HCT116 (cell line): ENCODE results near the gene LCN6. TPM values are rescaled to one million over a fixed set of nuclear protein-coding genes. Genes with fewer than 3 reads are reported as not detected.

Experiments
- ATAC-seq: fragments of 200-7000 bp; cut with Tn5 transposase; 2 replicates; pipeline ENCODE4 v1.9.1; 2020; ENCODE audit warnings: mild to moderate bottlenecking, moderate library complexity
- BruUV-seq: library from RNA; stranded (reverse); fragments of 400-500 nt; replicated peaks from 2 replicates; lab custom pipeline; 2021; lab: Mats Ljungman, UMichigan
- CTCF ChIA-PET: fragments of 300-600 bp; sonication (Branson Sonifier 250); formaldehyde crosslinking; loops from one replicate; lab custom pipeline; 2021; ENCODE audit warnings: antibody characterized with exemption; lab: Charles Lee
- POLR2A ChIA-PET: fragments of 300-600, 350-600 bp; sonication (Branson Sonifier 250); formaldehyde crosslinking; loops from one replicate; lab custom pipeline; 2021; ENCODE audit warnings: antibody characterized with exemption; lab: Charles Lee
- RAD21 ChIA-PET, 2 experiments: fragments of 300-600 bp; sonication (Branson Sonifier 250); formaldehyde crosslinking; loops; one replicate each; lab custom pipeline; 2023; ENCODE audit warnings: low total read pairs in 2 of 2; ENCODE audit not compliant: uncharacterized antibody in 2 of 2, unreplicated experiment in 2 of 2, low non-redundant PET in 1 of 2; lab: Charles Lee
- DNase-seq: peaks from one replicate; pipeline ENCODE4 v3.0.0-alpha.2; 2010; ENCODE audit warnings: low read depth, low spot score
- H2AFZ ChIP-seq: fragments of 200-600 bp; shearing (Covaris generic), sonication (generic); 2 replicates; pipeline ENCODE4 v1.6.1; 2017; ENCODE audit warnings: low read depth, mixed run types, mixed read lengths, antibody characterized with exemption, low read length; ENCODE audit not compliant: poor library complexity, severe bottlenecking
- H3K27ac ChIP-seq: 2 replicates; pipeline ENCODE4 v1.5.1; 2012; ENCODE audit warnings: low read depth, low read length
- H3K27me3 ChIP-seq: fragments of 200-600 bp; sonication (generic); 2 replicates; pipeline ENCODE4 v1.6.1; 2016; ENCODE audit warnings: mixed run types, low read length, mixed read lengths; ENCODE audit not compliant: insufficient read depth
- H3K36me3 ChIP-seq, 2 experiments: fragments of 200-500 bp in 1 of 2; fragments of 200-600 bp in 1 of 2; sonication (Bioruptor generic) in 1 of 2; sonication (generic) in 1 of 2; 2 replicates each; pipeline versions ENCODE4 v1.5.1 to v1.6.1; 2014 to 2016; ENCODE audit warnings: low read length in 2 of 2, inconsistent platforms in 1 of 2, mixed read lengths in 1 of 2, mixed run types in 1 of 2; ENCODE audit not compliant: insufficient read depth in 2 of 2, control insufficient read depth in 1 of 2
- H3K4me1 ChIP-seq, 2 experiments: fragments of 200-600 bp in 1 of 2; sonication (generic) in 1 of 2; 2 replicates each; pipeline versions ENCODE4 v1.5.1 to v1.6.1; 2012 to 2017; ENCODE audit warnings: low read length in 2 of 2, inconsistent platforms in 1 of 2, mild to moderate bottlenecking in 1 of 2, mixed read lengths in 1 of 2, mixed run types in 1 of 2, moderate library complexity in 1 of 2; ENCODE audit not compliant: insufficient read depth in 2 of 2, control insufficient read depth in 1 of 2
- H3K4me2 ChIP-seq: fragments of 200-600 bp; sonication (generic); 2 replicates; pipeline ENCODE4 v1.6.1; 2017; ENCODE audit warnings: mixed run types, low read length, mixed read lengths
- H3K4me3 ChIP-seq, 2 experiments: fragments of 200-600 bp in 1 of 2; sonication (generic) in 1 of 2; replicated peaks in 1 of 2; 2 replicates each; pipeline ENCODE4 v1.5.1; 2011 to 2016; ENCODE audit warnings: low read length in 2 of 2, control low read depth in 1 of 2, low read depth in 1 of 2, mild to moderate bottlenecking in 1 of 2, mixed read lengths in 1 of 2, mixed run types in 1 of 2
- H3K79me2 ChIP-seq: fragments of 200-600 bp; sonication (generic); 2 replicates; pipeline ENCODE4 v1.6.1; 2017; ENCODE audit warnings: mild to moderate bottlenecking, mixed run types, low read length, moderate library complexity, mixed read lengths; ENCODE audit not compliant: insufficient read depth
- H3K9ac ChIP-seq: fragments of 200-600 bp; sonication (generic); 2 replicates; pipeline ENCODE4 v1.6.1; 2016; ENCODE audit warnings: low read length, mixed read lengths
- H3K9me2 ChIP-seq: fragments of 200-600 bp; sonication (generic), shearing (Covaris generic); 2 replicates; pipeline ENCODE4 v1.6.1; 2017; ENCODE audit warnings: mixed run types, mild to moderate bottlenecking, moderate library complexity; ENCODE audit not compliant: insufficient read depth
- H3K9me3 ChIP-seq, 2 experiments: fragments of 200-500 bp in 1 of 2; fragments of 200-600 bp in 1 of 2; sonication (Bioruptor generic) in 1 of 2; sonication (generic) in 1 of 2; 2 replicates each; pipeline ENCODE4 v1.6.1; 2014 to 2017; ENCODE audit warnings: low read length in 2 of 2, mixed read lengths in 2 of 2, inconsistent platforms in 1 of 2, low read depth in 1 of 2, mild to moderate bottlenecking in 1 of 2, mixed run types in 1 of 2, moderate library complexity in 1 of 2; ENCODE audit not compliant: control insufficient read depth in 1 of 2, insufficient read depth in 1 of 2
- H4K20me1 ChIP-seq: fragments of 200-600 bp; sonication (generic), shearing (Covaris generic); 2 replicates; pipeline ENCODE4 v1.6.1; 2017; ENCODE audit warnings: mixed run types, mild to moderate bottlenecking, moderate library complexity; ENCODE audit not compliant: insufficient read depth
- ATF3 ChIP-seq: IDR thresholded peaks from 2 replicates; pipeline ENCODE4 v1.6.1; 2012
- EGR1 ChIP-seq: IDR thresholded peaks from 2 replicates; pipeline ENCODE4 v1.6.1; 2012; ENCODE audit warnings: low read depth
- EZH2 ChIP-seq: fragments of 200-600 bp; sonication (generic); IDR thresholded peaks from 2 replicates; pipeline ENCODE4 v1.6.1; 2017; ENCODE audit warnings: antibody characterized with exemption, mixed run types
- FOSL1 ChIP-seq: IDR thresholded peaks from 2 replicates; pipeline ENCODE4 v1.6.1; 2012; ENCODE audit warnings: low read depth
- JUND ChIP-seq: IDR thresholded peaks from 2 replicates; pipeline ENCODE4 v1.6.1; 2012
- POLR2A ChIP-seq: IDR thresholded peaks from 2 replicates; pipeline ENCODE4 v1.7.0; 2011; ENCODE audit warnings: borderline replicate concordance; ENCODE audit not compliant: insufficient read depth, insufficient read length; ENCODE audit errors: extremely low read depth
- POLR2AphosphoS5 ChIP-seq: IDR thresholded peaks from 2 replicates; pipeline ENCODE4 v1.6.1; 2011; ENCODE audit warnings: mild to moderate bottlenecking, low read depth, low read length, moderate library complexity
- RAD21 ChIP-seq: IDR thresholded peaks from 2 replicates; pipeline ENCODE4 v1.6.1; 2012; ENCODE audit warnings: low read depth, mild to moderate bottlenecking
- YY1 ChIP-seq: IDR thresholded peaks from 2 replicates; pipeline ENCODE4 v1.6.1; 2011; ENCODE audit warnings: low read length, low read depth, moderate library complexity, mild to moderate bottlenecking; ENCODE audit not compliant: insufficient replicate concordance; ENCODE audit errors: extremely low read depth
- ZFX ChIP-seq: fragments of 450-650 bp; IDR thresholded peaks from 2 replicates; pipeline ENCODE4 v1.6.1; 2017
- ZNF274 ChIP-seq: fragments of 200-500 bp; sonication (Bioruptor generic); IDR thresholded peaks from 2 replicates; pipeline ENCODE4 v1.6.1; 2014; ENCODE audit warnings: mild to moderate bottlenecking, low read depth, low read length, inconsistent platforms
- intact Hi-C: fragments of 100-400 bp; cut with micrococcal nuclease; formaldehyde crosslinking; loops from 2 replicates; pipeline ENCODE4 v1.10.0; 2022
- total RNA-seq: library from RNA; stranded (reverse); gene quantifications from one replicate; pipeline ENCODE4 v1.2.1, GENCODE V29; 2021; ENCODE audit not compliant: unreplicated experiment
- TF ChIP-seq, protein P1 (sequence below): IDR thresholded peaks from 2 replicates; pipeline ENCODE4 v1.6.1; 2011; ENCODE audit warnings: mild to moderate bottlenecking, low read length, moderate library complexity; ENCODE audit not compliant: insufficient replicate concordance; ENCODE audit errors: extremely low read depth

LCN6 gene
- total RNA-seq, 1 experiment from 2014 or later, result not detected

DNA sequence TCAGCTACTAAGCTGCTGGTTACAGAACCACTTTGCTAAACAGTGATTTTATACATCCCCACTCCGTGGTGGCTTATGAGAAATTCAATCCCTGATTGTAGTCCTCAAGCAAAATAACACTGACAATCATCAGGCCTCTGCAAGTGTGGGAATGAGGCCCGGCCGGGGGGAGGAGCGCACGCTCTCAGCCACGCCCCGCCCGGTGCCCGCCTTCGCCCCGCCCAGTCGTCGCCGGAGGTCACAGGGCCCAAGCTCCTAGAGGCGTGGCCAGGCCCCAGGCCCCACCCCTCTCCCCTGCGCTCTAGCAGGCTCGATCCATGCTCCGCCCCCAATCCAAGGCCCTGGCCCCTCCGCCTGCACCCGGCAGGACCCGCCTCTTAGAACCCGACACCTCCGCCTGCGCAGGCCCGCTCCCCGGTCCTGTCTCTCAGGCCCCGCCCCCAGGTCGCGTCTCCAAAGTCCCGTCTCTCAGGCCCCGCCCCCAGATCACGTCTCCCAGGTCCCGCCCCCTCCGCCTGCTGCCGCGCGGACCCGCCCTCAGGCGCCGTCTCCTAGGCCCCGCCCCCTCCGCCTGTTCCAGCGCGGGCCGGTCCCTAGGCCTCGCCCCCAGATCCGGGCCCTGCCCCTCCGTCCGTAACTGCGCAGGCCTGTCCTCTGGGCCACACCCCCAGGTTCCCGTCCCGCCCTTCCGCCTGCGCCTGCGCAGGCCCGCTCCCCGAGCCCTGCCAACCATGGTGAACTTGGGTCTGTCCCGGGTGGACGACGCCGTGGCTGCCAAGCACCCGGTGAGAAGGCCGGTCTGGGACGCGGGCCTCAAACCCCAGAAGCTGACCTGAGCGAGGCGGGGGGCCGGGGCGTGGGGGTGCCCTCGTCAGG is 42.6 kb upstream of the LCN6 start, which contains the start of gene TMEM141:
TSS of gene TMEM141 (plus strand) at position 705 of the 876 bp plus-strand sequence. CDS start at position 732, 27 bp downstream.
- Histone ChIP-seq H3K36me3 (no peaks in the 10 kb centered on the region; a peak in 1 of 4 replicates), H4K20me1 (no peaks in the 10 kb centered on the region), H3K27me3 (no peaks in the 10 kb centered on the region), H3K9ac (peak within 1 kb of the TSS; percentile 98), H3K4me1 (peaks cover 14 to 40% of the 10 kb centered on the region in 2 experiments; a peak in 3 of 4 replicates), H3K9me2 (no peaks in the 10 kb centered on the region), H3K4me3 (peak within 1 kb of the TSS; percentile 83 to 84), H3K79me2 (peaks cover 12% of the 10 kb centered on the region; the same call in 1 of the 2 replicates), H3K27ac (peak within 1 kb of the TSS; percentile 79), H2AFZ (peak within 1 kb of the TSS; percentile 30), H3K9me3 (no peaks in the 10 kb centered on the region), H3K4me2 (peak within 1 kb of the TSS; percentile 94)
- ChIA-PET RAD21 (no interaction called here), CTCF (interaction anchor here (0.6 to 1.2 kb wide), 10 partner anchors 9 to 256 kb away, joined by 3 to 13 read pairs (median 4); partner anchors contain the start of gene AJM1), POLR2A (interaction anchor here (1.0 kb wide), 1 partner anchor 10 kb away, joined by 5 read pairs; no protein-coding TSS in a partner anchor)
- BruUV-seq, result no TSS peak
- intact Hi-C loops, result loop anchor here (2.0 kb wide), 1 partner anchor 58 kb away; the partner anchor contains the start of gene PHPT1
- TF ChIP-seq RAD21 (no peak), ZNF274 (no peak), FOSL1 (no peak), ATF3 (no peak), ZFX (no peak), JUND (no peak), YY1 (peak; percentile 68), EGR1 (no peak), POLR2A (peak; percentile 46), POLR2AphosphoS5 (peak; percentile 88), EZH2 (no peak)
- TF ChIP-seq, protein P1, sequence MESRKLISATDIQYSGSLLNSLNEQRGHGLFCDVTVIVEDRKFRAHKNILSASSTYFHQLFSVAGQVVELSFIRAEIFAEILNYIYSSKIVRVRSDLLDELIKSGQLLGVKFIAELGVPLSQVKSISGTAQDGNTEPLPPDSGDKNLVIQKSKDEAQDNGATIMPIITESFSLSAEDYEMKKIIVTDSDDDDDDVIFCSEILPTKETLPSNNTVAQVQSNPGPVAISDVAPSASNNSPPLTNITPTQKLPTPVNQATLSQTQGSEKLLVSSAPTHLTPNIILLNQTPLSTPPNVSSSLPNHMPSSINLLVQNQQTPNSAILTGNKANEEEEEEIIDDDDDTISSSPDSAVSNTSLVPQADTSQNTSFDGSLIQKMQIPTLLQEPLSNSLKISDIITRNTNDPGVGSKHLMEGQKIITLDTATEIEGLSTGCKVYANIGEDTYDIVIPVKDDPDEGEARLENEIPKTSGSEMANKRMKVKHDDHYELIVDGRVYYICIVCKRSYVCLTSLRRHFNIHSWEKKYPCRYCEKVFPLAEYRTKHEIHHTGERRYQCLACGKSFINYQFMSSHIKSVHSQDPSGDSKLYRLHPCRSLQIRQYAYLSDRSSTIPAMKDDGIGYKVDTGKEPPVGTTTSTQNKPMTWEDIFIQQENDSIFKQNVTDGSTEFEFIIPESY, result no peak
- peak; percentile 98 for DNase-seq
- ATAC-seq, result peak; percentile 88
